Astrocyte (in vitro differentiated cells and primary cell): ENCODE measurements around the gene ZNF223. TPM values are rescaled to one million over a fixed set of nuclear protein-coding genes. Genes with fewer than 3 reads are reported as not detected.

Experiments used
- DNase-seq: peaks from one replicate; pipeline ENCODE4 v3.0.0-alpha.2; 2010; ENCODE audit warnings: low read depth
- FAIRE-seq: peaks from 2 replicates; lab custom pipeline; 2011; peaks lifted over from hg19 to GRCh38; lab: Jason Lieb, UNC
- H2AFZ ChIP-seq: 2 replicates; pipeline ENCODE4 v1.6.0; 2012; ENCODE audit warnings: low read depth, low read length, inconsistent platforms
- H3K27ac ChIP-seq: 2 replicates; pipeline ENCODE4 v1.5.1; 2011; ENCODE audit warnings: low read depth, low read length, inconsistent platforms
- H3K27me3 ChIP-seq: 2 replicates; pipeline ENCODE4 v1.6.0; 2011; ENCODE audit warnings: low read length, inconsistent platforms; ENCODE audit not compliant: insufficient read depth
- H3K36me3 ChIP-seq: 2 replicates; pipeline ENCODE4 v1.5.1; 2011; ENCODE audit warnings: low read length, inconsistent platforms; ENCODE audit not compliant: insufficient read depth
- H3K4me1 ChIP-seq: 2 replicates; pipeline ENCODE4 v1.5.1; 2011; ENCODE audit warnings: low read length, inconsistent platforms; ENCODE audit not compliant: insufficient read depth
- H3K4me2 ChIP-seq: 2 replicates; pipeline ENCODE4 v1.6.0; 2012; ENCODE audit warnings: low read length, inconsistent platforms
- H3K4me3 ChIP-seq: 2 replicates; pipeline ENCODE4 v1.5.1; 2011; ENCODE audit warnings: low read depth, mild to moderate bottlenecking, low read length, inconsistent platforms; ENCODE audit not compliant: insufficient read depth
- H3K79me2 ChIP-seq: 2 replicates; pipeline ENCODE4 v1.6.0; 2012; ENCODE audit warnings: mild to moderate bottlenecking, low read length, inconsistent platforms; ENCODE audit not compliant: insufficient read depth
- H3K9ac ChIP-seq: 2 replicates; pipeline ENCODE4 v1.6.0; 2012; ENCODE audit warnings: mild to moderate bottlenecking, low read length, inconsistent platforms
- H3K9me3 ChIP-seq: 2 replicates; pipeline ENCODE4 v1.5.1; 2012; ENCODE audit warnings: low read depth, mild to moderate bottlenecking, low read length, inconsistent platforms; ENCODE audit not compliant: insufficient read depth
- H4K20me1 ChIP-seq: 2 replicates; pipeline ENCODE4 v1.6.0; 2012; ENCODE audit warnings: low read length, inconsistent platforms; ENCODE audit not compliant: insufficient read depth
- H3K27ac Mint-ChIP-seq: one replicate; pipeline ENCODE4 v1.8.0; 2021; ENCODE audit warnings: mild to moderate bottlenecking, mixed read lengths; ENCODE audit not compliant: unreplicated experiment
- H3K27me3 Mint-ChIP-seq: one replicate; pipeline ENCODE4 v1.8.0; 2021; ENCODE audit warnings: low read depth, mixed read lengths; ENCODE audit not compliant: unreplicated experiment
- H3K36me3 Mint-ChIP-seq: one replicate; pipeline ENCODE4 v1.8.0; 2021; ENCODE audit warnings: low read depth, mixed read lengths; ENCODE audit not compliant: unreplicated experiment
- H3K4me1 Mint-ChIP-seq: one replicate; pipeline ENCODE4 v1.8.0; 2021; ENCODE audit warnings: low read depth, mixed read lengths; ENCODE audit not compliant: unreplicated experiment
- H3K4me3 Mint-ChIP-seq: one replicate; pipeline ENCODE4 v1.8.0; 2021; ENCODE audit warnings: mild to moderate bottlenecking, moderate library complexity, mixed read lengths; ENCODE audit not compliant: unreplicated experiment
- H3K9me3 Mint-ChIP-seq: one replicate; pipeline ENCODE4 v1.8.0; 2021; ENCODE audit warnings: mild to moderate bottlenecking, mixed read lengths; ENCODE audit not compliant: unreplicated experiment
- EZH2 ChIP-seq: IDR thresholded peaks from 2 replicates; pipeline ENCODE4 v1.6.1; 2012; ENCODE audit warnings: mild to moderate bottlenecking, low read length, inconsistent platforms; ENCODE audit not compliant: insufficient read depth
- total RNA-seq: library from RNA; stranded (reverse); gene quantifications from 2 replicates; pipeline ENCODE4 v1.2.1, GENCODE V29; 2021
- TF ChIP-seq, protein P1 (sequence below): IDR thresholded peaks from 2 replicates; pipeline ENCODE4 v1.5.1; 2011; ENCODE audit warnings: low read depth, mild to moderate bottlenecking, inconsistent platforms, low read length, moderate library complexity; ENCODE audit not compliant: insufficient read depth

ZNF223 gene
- total RNA-seq, 1 donor from 2014 or later = 4.1 TPM

DNA sequence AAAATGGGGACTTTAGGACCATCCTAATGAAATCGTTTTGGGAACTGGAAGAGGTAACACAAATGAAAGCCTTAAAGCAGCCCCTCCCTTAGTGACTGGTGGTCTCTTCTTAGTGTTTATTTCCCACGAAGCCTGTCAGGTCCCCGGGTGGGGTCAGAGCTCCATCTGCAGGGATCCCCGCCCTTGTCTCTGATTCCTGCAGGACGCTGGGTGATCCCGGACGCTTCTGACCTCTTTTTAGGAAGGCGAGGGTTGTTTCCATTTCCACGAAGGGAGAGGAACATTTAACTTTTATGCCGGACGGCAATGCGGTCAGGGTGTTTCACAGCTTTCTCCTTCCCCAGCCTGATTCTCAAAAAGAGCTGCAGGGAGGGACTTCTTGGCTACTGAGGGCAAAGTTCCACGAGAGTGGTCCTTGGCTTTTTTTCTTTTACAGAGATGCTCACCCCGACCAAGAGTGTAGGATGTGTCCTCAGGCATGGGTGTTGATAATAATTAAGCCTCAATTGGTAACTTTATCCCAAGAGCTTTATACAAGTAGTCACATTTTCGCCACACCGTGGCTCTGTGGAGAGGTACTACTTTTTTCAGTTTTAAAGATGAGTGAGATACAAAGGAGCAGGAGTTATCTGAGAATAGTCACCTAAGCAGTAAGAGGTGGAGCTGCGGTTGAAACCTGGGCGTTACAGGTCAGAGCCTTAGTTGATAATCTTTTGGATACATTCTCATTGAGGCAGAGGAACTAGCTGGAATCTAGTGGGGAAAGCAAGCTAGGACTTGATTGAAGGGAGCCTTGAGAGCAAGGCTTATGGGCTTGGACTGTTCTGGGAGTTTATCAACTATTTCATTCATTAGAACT, 20.9 kb downstream of the ZNF223 start:
- Mint-ChIP-seq H3K4me3 (peak overlapping the region; percentile 92), H3K36me3 (peaks cover 9% of the 10 kb centered on the region), H3K4me1 (peaks cover 4% of the 10 kb centered on the region), H3K9me3 (peaks cover 4% of the 10 kb centered on the region), H3K27ac (no peak overlapping the region), H3K27me3 (no peaks in the 10 kb centered on the region)
- Histone ChIP-seq H3K27ac (no peak overlapping the region), H4K20me1 (no peaks in the 10 kb centered on the region), H3K9me3 (no peaks in the 10 kb centered on the region), H3K36me3 (no peaks in the 10 kb centered on the region), H3K79me2 (peaks cover 4% of the 10 kb centered on the region), H3K9ac (peak overlapping the region; percentile 75), H3K4me2 (peak overlapping the region; percentile 90), H2AFZ (peak overlapping the region; percentile 100), H3K27me3 (no peaks in the 10 kb centered on the region), H3K4me1 (no peaks in the 10 kb centered on the region), H3K4me3 (peak overlapping the region; percentile 96)
- FAIRE-seq (no peak), DNase-seq (no peak)
- TF ChIP-seq, protein P1, sequence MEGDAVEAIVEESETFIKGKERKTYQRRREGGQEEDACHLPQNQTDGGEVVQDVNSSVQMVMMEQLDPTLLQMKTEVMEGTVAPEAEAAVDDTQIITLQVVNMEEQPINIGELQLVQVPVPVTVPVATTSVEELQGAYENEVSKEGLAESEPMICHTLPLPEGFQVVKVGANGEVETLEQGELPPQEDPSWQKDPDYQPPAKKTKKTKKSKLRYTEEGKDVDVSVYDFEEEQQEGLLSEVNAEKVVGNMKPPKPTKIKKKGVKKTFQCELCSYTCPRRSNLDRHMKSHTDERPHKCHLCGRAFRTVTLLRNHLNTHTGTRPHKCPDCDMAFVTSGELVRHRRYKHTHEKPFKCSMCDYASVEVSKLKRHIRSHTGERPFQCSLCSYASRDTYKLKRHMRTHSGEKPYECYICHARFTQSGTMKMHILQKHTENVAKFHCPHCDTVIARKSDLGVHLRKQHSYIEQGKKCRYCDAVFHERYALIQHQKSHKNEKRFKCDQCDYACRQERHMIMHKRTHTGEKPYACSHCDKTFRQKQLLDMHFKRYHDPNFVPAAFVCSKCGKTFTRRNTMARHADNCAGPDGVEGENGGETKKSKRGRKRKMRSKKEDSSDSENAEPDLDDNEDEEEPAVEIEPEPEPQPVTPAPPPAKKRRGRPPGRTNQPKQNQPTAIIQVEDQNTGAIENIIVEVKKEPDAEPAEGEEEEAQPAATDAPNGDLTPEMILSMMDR = no peak

DNA sequence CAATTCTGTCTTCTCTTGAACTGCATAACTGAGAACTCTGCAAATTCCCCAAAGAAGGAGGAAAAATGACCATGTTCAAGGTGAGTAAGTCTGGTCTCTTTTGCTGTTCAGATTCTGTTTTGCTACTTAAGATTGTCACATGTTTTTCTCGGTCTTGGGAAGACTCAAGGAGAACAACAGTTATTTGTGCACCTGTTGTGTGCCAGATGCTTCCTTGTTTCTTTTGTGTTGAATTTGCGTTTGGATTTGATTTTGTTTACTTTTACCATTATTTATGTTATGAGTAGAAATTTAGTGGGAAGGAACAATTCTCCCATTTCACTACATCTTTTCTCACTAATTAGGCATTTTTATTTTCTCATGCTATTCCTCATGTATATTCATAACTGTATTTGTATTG, 24.5 kb downstream of the ZNF223 start:
- H3K4me3 Mint-ChIP-seq = no peak overlapping the region
- H3K27ac Mint-ChIP-seq = no peak overlapping the region
- no peak overlapping the region for H2AFZ ChIP-seq
- H3K27ac ChIP-seq = no peak overlapping the region
- H3K36me3 ChIP-seq = no peaks in the 10 kb centered on the region
- no peaks in the 10 kb centered on the region for H4K20me1 ChIP-seq
- peaks cover 10% of the 10 kb centered on the region for H3K36me3 Mint-ChIP-seq
- no peak overlapping the region for H3K9ac ChIP-seq
- no peaks in the 10 kb centered on the region for H3K27me3 ChIP-seq
- peaks cover 4% of the 10 kb centered on the region for H3K4me1 Mint-ChIP-seq
- H3K4me1 ChIP-seq = no peaks in the 10 kb centered on the region
- no peak overlapping the region for H3K4me3 ChIP-seq
- H3K27me3 Mint-ChIP-seq = no peaks in the 10 kb centered on the region
- FAIRE-seq (no peak), DNase-seq (no peak)
- H3K9me3 ChIP-seq = no peaks in the 10 kb centered on the region
- H3K4me2 ChIP-seq = no peak overlapping the region
- peaks cover 4% of the 10 kb centered on the region for H3K79me2 ChIP-seq
- TF ChIP-seq, protein P1 = no peak
- TF ChIP-seq EZH2 = no peak
- peaks cover 3% of the 10 kb centered on the region for H3K9me3 Mint-ChIP-seq

DNA sequence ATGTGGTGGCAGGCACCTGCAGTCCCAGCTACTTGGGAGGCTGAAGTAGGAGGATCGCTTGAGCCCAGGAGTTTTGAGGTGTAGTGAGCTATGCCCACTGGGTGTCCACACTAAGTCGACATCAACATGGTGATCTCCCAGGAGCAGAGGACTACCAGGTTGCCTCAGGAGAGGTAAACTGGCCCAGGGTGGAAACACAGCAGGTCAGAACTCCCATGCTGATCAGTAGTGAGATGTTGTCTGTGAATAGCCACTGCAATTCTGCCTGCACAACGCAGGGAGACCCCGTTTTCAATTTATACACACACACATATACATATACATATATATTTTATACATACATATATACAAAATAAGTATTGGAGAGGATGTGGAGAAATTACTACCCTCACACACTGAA, 40.3 kb downstream of the ZNF223 start:
- peaks cover 4% of the 10 kb centered on the region for H3K36me3 Mint-ChIP-seq
- Histone ChIP-seq H3K36me3 (no peaks in the 10 kb centered on the region), H4K20me1 (no peaks in the 10 kb centered on the region), H3K9ac (no peak overlapping the region), H3K4me1 (no peaks in the 10 kb centered on the region), H3K27me3 (no peaks in the 10 kb centered on the region), H3K4me3 (no peak overlapping the region), H2AFZ (no peak overlapping the region), H3K9me3 (no peaks in the 10 kb centered on the region), H3K4me2 (no peak overlapping the region), H3K79me2 (peaks cover 26% of the 10 kb centered on the region), H3K27ac (no peak overlapping the region)
- peaks cover 3% of the 10 kb centered on the region for H3K4me1 Mint-ChIP-seq
- H3K4me3 Mint-ChIP-seq = no peak overlapping the region
- TF ChIP-seq EZH2 = no peak
- TF ChIP-seq, protein P1 = no peak
- DNase-seq (no peak), FAIRE-seq (no peak)
- H3K27me3 Mint-ChIP-seq = no peaks in the 10 kb centered on the region
- H3K27ac Mint-ChIP-seq = no peak overlapping the region
- H3K9me3 Mint-ChIP-seq = no peaks in the 10 kb centered on the region
